Mesodermal cell (in vitro differentiated cells): Measurements from ENCODE around the gene ST8SIA5.

Experiments used
- H3K27ac ChIP-seq: 2 replicates; pipeline ENCODE4 v1.7.0; 2013; ENCODE audit warnings: mild to moderate bottlenecking, low read depth, low read length, moderate library complexity; ENCODE audit not compliant: severe bottlenecking
- H3K36me3 ChIP-seq: 2 replicates; pipeline ENCODE4 v1.7.1; 2013; ENCODE audit warnings: mild to moderate bottlenecking, low read length, moderate library complexity; ENCODE audit not compliant: control insufficient read depth, insufficient read depth
- H3K4me1 ChIP-seq: one replicate; pipeline ENCODE4 v1.7.1; 2013; ENCODE audit warnings: mild to moderate bottlenecking, low read length; ENCODE audit not compliant: insufficient read depth, control insufficient read depth, poor library complexity, severe bottlenecking
- H3K4me3 ChIP-seq: 2 replicates; pipeline ENCODE4 v1.7.0; 2013; ENCODE audit warnings: low read length, control low read depth, mild to moderate bottlenecking; ENCODE audit not compliant: insufficient read depth, poor library complexity, severe bottlenecking; ENCODE audit errors: extremely low read depth
- H3K9me3 ChIP-seq: 2 replicates; pipeline ENCODE4 v1.7.1; 2013; ENCODE audit warnings: mild to moderate bottlenecking, low read length, moderate library complexity; ENCODE audit not compliant: control insufficient read depth
- WGBS, 2 experiments: methylation state at CpG; one replicate each; pipeline ENCODE4 v1.1.5; 2013; ENCODE audit warnings: missing lambda C conversion rate in 2 of 2; ENCODE audit not compliant: insufficient coverage in 2 of 2; 5-methylcytosine and 5-hydroxymethylcytosine counted together

Gene ST8SIA5

DNA sequence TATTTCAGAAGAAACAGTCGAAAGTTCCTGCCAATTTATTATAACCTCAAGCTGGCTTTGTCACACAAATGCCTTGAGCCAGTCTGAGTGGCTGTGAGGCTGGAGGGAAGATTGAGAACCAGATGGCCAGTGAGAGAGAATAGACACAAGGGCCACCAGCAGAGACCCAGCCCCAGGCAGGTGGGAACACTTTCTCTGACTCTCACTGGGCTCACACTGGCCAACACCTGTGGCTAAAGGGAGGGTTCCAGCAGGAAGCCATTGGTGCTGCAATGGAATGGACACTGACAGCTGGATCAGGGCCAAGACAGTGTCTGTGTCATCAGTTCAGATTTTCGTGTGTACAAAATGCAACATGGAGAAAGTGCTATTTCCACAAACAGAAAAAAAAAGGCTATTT is 129.7 kb downstream of the ST8SIA5 start:
- WGBS, 2 experiments: 100% methylated on average over 1 of the region's 2 CpGs; no CpG with 5 or more reads in 1 of the 2 experiments
- Histone ChIP-seq H3K9me3 (no peaks in the 10 kb centered on the region), H3K27ac (no peak overlapping the region), H3K4me1 (peaks cover 10% of the 10 kb centered on the region), H3K4me3 (no peak overlapping the region), H3K36me3 (no peaks in the 10 kb centered on the region)

GRCh38 chr18:46625069-46625468 is 131.8 kb downstream of the ST8SIA5 start:
- H3K36me3 ChIP-seq: no peaks in the 10 kb centered on the region
- peaks cover 10% of the 10 kb centered on the region for H3K4me1 ChIP-seq
- 91 to 93% methylated on average over 5 of the region's 5 CpGs for WGBS, 2 experiments
- no peaks in the 10 kb centered on the region for H3K9me3 ChIP-seq
- H3K4me3 ChIP-seq: no peak overlapping the region
- no peak overlapping the region for H3K27ac ChIP-seq

DNA sequence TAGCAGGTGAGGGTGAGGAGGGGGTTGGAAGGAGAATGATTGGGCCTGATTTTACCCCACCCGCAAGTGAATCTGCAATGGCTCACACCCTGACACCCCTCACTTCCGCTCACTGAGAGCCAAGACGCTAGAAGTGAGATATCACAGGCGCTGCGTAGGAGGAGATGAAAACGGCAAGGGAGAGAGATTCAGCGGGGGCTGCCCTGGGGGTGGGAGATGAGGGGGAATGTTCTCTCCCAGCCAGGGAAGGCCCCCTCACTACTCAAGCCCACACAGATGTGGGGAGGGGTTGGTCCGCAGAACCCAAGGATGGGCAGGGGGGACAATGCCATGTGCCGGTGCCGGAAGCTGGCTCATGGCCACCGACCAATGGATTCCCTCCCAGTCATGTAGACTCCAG is 132.7 kb downstream of the ST8SIA5 start:
- peaks cover 10% of the 10 kb centered on the region for H3K4me1 ChIP-seq
- 97 to 100% methylated on average over 1 to 3 of the region's 11 CpGs for WGBS, 2 experiments
- H3K27ac ChIP-seq: no peak overlapping the region
- H3K36me3 ChIP-seq: no peaks in the 10 kb centered on the region
- no peaks in the 10 kb centered on the region for H3K9me3 ChIP-seq
- H3K4me3 ChIP-seq: no peak overlapping the region

DNA sequence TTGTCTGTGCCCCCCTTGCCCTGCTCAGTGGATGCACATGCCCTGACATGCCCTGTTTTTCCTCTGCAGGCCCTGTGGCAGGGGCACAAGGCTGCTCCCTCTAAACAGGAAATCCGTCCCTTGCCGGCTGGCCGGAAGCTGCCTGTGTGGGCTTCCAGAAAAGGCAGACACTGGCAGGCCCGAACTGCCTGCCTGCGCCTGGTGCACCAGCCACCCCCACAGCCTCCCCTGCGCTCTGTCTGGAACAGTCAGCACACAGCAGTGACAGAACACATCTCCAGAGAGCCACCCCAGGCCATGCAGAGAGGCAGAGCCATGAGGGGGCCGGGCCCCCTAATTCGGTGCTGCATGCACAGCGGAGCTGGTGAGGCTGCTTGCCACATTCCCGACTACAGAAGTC is 133.3 kb downstream of the ST8SIA5 start:
- 87 to 90% methylated on average over 8 of the region's 10 CpGs for WGBS, 2 experiments
- H3K4me3 ChIP-seq: no peak overlapping the region
- H3K36me3 ChIP-seq: no peaks in the 10 kb centered on the region
- no peak overlapping the region for H3K27ac ChIP-seq
- no peaks in the 10 kb centered on the region for H3K9me3 ChIP-seq
- H3K4me1 ChIP-seq: peaks cover 10% of the 10 kb centered on the region

GRCh38 chr18:46622999-46623398 is 133.9 kb downstream of the ST8SIA5 start:
- Histone ChIP-seq H3K4me3 (no peak overlapping the region), H3K36me3 (no peaks in the 10 kb centered on the region), H3K4me1 (peaks cover 10% of the 10 kb centered on the region), H3K27ac (no peak overlapping the region), H3K9me3 (no peaks in the 10 kb centered on the region)
- 87 to 89% methylated on average over 3 of the region's 3 CpGs for WGBS, 2 experiments

- H3K4me3 ChIP-seq: no peak overlapping the region
- peaks cover 10% of the 10 kb centered on the region for H3K4me1 ChIP-seq
- H3K27ac ChIP-seq: no peak overlapping the region
- H3K36me3 ChIP-seq: no peaks in the 10 kb centered on the region
- H3K9me3 ChIP-seq: no peaks in the 10 kb centered on the region
- 96% methylated on average over 4 of the region's 4 CpGs for WGBS, 2 experiments
These were observed 134.4 kb downstream of the ST8SIA5 start for GRCh38 chr18:46622451-46622850.

DNA sequence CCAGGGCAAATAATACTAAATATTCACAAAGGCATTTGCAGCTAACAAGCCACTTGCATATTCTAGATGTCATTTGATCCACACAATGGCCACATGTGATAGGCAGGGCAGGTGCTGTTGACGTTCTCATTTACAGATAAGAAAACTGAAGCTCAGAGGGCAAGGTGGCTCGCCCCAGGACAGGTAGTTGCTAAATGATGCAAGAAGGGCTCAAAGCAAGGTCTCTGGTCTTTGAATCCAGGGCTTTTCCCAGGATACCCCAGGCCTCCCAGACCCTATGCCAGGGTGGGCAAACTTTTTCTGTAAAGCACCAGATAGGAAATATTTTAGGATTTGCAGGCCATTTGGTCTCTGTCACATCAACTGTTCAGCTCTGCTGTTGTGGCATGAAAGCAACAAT is 135.0 kb downstream of the ST8SIA5 start:
- no peak overlapping the region for H3K4me3 ChIP-seq
- H3K36me3 ChIP-seq: no peaks in the 10 kb centered on the region
- no peaks in the 10 kb centered on the region for H3K9me3 ChIP-seq
- H3K4me1 ChIP-seq: peaks cover 10% of the 10 kb centered on the region
- WGBS, 2 experiments: 90 to 95% methylated on average over 2 of the region's 2 CpGs
- H3K27ac ChIP-seq: no peak overlapping the region

DNA sequence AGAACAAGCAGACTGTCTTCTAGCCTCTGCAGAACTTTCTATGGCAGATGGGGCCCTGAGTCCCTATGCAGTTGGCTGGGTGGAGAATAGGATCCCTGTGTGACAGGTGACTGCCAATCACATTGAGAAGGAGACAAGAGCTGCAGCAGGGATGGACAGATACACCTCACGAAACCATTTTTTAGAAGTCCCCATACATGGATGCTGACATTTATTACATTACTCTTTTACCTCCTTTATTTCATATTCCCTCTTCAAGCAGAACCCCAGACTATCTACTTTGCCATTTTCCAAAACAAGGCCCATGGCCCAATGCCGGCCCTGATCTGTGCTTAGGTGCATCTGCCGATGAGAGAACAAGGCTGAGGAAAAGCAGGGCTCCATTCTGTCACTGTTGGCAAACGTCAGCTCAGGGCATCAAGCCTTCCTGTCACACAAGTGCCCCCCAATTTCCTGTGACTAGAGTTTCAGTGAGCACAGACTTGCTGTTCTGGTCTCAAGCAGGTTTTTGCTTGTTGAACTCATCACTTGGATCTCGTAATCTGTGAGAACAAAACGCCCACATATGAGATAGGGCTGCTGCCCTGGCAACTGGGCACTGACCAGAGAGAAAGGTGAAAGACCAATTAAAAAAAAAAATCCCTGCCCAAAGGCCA is 135.6 kb downstream of the ST8SIA5 start:
- no peaks in the 10 kb centered on the region for H3K9me3 ChIP-seq
- WGBS, 2 experiments: 88 to 90% methylated on average over 5 to 6 of the region's 6 CpGs
- no peak overlapping the region for H3K27ac ChIP-seq
- no peaks in the 10 kb centered on the region for H3K36me3 ChIP-seq
- no peak overlapping the region for H3K4me3 ChIP-seq
- H3K4me1 ChIP-seq: peaks cover 10% of the 10 kb centered on the region

- WGBS, 2 experiments: 80 to 90% methylated on average over 2 of the region's 3 CpGs
- Histone ChIP-seq H3K36me3 (no peaks in the 10 kb centered on the region), H3K27ac (no peak overlapping the region), H3K4me1 (peaks cover 10% of the 10 kb centered on the region), H3K4me3 (no peak overlapping the region), H3K9me3 (no peaks in the 10 kb centered on the region)
These were observed 137.3 kb downstream of the ST8SIA5 start for GRCh38 chr18:46619559-46619958.
